DMS153 treated with DMSO at 0.1 percent for 48 hours (cell line): ENCODE results near the gene HDAC4.

Source experiments
- DNase-seq: peaks from one replicate; lab custom pipeline; 2025; ENCODE audit not compliant: unreplicated experiment; lab: John Stamatoyannopoulos, UW

HDAC4 gene

DNA sequence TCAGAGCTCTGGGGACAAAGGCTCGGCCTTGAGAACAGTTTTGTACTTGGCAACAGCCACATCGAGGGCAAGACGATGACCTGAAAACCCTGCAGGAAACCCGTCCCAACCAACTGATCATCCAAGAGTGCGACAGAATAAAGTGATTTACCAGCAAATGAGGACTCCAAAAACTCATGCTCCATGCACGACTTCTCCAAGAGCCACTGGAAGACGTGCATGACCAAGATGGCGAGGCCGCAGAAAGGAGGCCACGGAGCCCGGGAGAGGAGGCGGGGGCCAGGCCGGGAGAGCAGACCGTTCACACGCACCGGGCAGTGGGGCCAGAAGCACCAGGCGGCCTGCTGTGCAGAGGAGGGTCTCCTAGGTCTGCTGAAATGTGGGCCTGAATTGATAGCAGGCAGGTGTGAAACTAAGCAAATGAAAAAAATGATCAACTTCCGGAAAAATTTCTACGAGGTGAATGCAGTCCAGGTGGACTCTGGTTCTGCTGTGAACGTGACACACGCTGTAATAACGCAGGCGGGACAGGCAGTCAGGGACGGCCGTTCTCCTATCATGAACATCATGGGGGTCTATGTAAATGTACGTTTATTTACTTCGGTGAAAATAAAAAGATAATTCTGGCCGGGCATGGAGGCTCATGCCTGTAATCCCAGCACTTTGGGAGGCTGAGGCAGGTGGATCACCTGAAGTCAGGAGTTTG, 252.2 kb downstream of the HDAC4 start:
- DNase-seq, result no peak

DNA sequence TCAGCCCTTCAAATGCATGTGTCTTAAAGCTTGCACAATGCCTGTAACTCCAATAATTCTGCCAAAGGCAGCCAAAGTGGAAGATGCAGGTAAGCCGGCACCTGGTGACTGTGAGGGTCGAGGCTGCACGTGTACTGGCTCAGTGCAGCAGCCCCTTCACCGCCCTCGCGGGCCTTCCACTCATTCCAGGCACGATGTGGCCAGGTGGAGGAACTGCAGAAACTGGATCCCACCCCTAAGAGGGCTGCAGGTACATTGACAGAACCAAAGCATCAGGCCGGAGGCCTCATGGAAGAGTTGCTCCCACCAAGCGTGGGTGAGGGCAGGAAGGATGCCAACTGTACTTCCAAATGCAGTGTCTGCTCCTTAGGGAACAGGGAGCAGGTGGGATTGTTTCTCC, 253.4 kb downstream of the HDAC4 start:
- no peak for DNase-seq

DNA sequence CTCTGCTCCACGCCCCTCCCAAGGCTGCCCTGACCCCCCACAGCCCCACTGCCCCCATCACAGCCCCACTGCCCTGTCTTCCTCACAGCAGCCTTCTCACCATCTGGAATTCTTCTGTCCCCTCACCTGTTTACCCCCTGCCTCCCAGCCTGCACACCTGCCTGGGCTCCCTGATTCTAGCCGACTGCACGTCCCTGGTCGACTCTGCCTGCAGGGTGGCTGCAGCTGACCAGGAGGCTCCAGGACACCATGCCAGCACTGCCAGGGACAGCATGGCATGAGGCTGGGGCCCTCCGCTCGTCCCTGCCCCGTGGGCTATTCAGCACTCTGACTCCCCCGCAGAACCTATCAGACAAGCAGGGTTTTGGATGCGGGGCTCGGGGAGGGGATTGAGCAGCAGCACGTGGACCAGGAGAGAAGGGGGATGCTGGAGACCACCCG, 254.1 kb downstream of the HDAC4 start:
- no peak for DNase-seq

DNA sequence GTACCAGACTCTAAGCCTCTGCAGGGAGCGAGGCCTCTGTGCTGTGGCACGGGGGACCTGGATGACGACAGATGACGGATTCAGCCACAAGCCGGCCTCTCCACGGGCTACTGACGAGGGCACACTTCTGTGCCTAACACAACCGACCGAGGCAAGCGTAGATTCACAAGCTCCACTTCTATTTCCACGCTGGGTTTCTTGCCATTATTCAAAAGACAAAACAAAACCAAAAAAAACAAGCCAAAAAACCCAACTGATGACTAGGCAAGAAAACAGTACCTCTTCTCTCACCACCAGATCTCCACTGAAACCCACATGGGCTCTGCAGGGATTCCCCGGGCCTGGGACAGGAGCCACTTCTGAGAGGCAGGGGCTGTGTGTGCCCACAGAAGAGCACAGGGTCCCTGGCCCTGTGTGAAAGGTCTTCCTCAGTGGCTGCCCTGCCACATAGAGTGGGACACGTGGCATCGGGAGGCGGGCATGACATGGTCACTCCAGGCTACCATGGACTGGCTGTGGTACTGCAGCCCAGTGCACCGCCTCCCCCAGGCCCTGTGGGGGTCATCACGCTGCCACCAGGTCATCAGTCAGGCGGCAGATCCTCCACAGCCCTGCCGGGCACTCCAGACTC, 254.7 kb downstream of the HDAC4 start:
- no peak for DNase-seq

DNA sequence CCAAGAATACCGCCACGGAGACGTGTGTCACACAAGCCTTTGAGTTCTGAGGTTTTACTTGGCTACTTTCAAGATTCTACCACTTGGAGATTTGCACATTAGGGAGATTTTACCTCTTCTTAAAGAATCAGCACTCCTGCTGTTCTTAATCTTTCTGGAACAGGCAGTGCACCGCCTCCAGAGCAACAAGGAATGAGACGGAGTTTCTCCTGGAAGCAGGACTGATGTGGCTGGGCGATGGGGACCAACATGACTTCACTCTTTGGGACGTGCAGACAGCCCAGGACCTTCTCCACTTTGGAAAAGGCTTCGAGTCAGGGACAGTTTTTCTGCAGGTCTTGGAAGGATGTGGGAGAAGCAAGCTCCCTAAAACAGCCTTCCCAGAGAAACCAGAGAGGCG, 255.2 kb downstream of the HDAC4 start:
- no peak for DNase-seq

DNA sequence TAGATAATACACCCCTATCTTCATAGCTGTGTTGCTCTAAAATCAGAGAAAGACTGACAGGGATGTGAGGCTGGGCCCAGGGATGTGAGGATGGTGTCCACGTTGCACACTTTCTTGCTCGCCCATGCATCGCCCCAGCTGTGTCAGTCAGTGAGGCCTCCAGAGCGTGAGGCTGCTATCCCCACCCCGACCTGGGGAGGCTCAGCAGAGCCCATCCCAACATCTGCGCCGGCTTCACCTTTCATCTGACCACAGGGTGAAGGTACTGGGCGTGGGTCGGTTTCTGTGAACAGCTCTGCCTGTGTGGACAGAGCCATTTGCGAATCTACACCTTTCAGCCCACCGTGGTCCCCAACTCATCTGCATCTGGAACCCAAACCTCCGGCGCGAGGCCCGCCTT, 255.7 kb downstream of the HDAC4 start:
- DNase-seq, result no peak

DNA sequence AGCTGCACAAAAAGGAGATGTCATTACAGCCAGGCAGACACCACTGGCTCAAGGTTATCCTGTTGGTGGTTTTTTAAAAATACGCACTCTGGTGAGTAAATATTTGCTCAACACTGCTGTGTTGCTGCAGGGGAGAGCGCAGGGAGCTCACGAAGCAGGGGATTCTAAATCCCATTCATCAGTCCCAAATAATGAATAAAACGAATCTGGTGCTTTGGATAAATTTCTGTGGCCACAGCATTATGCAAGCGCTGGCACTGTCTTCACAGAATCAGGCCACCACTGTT, 256.2 kb downstream of the HDAC4 start:
- peak; percentile 62 for DNase-seq

DNA sequence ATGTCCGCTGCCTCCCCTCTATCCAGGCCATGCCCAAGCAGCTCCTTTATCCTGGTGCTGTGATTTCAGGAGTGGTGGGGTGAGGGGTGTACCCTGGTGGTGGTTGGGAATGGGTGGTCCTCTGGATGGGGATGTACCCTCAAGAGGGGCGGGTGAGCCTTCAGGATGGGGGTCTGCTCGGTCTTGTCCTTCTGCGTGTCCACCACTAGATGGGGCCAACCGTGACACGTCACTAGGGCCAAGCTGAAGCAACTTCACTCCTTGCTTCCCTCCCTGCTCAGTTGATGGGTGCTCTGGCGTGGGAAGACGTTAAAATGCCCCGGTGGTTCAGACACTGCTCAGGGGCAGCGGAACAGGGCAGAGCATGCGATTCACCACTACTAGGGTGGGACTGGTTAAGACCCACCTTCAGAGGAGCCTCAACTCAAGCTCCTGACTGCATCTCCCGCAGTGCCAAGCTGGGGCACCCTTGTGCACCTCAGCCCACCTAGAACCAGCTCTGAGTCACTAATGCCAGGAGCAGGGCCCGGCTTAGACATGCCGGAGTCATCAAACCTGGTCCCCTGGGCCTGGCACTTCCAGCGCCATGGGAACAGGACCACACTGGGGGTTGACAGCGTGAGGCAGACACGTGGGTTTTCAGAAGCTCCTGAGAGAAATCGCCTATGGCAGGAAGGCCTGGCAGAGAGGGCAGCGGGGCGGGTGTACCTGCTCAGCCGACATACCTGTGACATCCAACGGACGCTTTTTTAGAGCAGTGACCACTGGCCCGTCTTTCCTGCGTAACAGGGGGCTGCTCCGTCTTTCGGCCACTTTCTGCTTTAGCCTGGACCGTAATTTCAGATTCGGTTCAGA, 256.7 kb downstream of the HDAC4 start:
- DNase-seq, result no peak

DNA sequence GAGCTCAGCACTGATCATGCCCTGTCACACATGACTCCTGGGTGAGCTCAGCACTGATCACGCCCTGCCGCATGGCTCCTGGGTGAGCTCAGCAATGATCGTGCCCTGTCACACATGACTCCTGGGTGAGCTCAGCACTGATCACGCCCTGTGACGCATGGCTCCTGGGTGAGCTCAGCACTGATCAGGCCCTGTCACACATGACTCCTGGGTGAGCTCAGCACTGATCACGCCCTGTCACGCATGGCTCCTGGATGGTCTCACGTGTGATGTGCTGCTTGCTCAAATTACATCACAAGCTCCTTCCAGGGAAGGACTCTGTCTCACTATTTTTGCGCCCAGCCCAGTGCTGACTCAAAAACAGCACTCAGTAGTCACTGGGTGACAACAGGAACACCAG, 258.0 kb downstream of the HDAC4 start:
- no peak for DNase-seq

DNA sequence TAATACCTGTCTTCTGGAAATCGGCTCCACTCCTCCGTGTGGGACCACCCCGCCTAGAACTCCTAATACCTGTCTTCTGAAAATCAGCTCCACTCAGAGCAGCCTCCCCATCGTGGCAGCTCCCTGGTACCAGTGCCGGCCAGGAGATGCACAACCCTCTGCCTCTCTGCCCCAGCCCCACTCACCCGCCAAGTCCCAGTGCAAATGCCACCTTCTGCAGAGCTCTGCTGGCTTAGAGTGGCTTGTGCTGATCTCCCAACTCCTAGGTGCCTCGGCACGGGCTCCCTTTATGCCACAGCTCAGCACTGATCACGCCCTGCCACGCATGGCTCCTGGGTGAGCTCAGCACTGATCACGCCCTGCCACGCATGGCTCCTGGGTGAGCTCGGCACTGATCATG, 258.5 kb downstream of the HDAC4 start:
- DNase-seq, result no peak

DNA sequence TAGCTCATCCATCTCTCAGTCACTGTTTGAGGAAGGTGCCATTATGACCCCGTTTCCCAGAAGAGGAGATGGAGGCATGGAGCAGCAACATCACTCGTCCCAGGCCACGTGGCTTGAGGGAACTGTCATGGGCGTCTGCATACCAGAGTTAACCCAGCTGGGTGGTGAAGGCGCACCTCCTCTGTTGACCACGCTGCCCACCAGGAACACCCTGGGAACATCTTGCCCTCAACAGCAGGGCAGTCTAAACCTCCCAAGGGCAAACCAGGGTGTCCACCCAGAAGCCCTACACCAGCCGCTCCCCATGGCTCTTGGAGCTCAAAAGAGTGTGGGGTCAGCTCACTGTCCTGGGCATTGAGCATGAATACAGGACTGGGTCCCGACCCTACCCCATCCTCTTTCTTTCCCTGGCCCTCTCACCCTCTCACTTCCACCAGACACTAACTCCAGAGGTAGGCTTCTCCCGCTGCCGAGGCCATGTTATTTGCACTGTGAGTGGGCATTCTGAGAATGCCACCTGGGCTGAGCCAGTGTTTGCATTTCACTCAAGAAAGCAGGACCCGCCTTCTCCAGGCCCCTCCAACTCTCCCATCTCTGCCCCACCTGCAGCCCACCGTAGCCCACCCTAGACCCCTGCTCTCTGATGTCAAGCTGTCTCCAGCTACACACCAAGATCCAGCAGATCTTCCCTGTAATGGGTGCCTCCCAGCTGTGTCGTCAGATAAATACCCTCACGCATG, 259.6 kb downstream of the HDAC4 start:
- no peak for DNase-seq

DNA sequence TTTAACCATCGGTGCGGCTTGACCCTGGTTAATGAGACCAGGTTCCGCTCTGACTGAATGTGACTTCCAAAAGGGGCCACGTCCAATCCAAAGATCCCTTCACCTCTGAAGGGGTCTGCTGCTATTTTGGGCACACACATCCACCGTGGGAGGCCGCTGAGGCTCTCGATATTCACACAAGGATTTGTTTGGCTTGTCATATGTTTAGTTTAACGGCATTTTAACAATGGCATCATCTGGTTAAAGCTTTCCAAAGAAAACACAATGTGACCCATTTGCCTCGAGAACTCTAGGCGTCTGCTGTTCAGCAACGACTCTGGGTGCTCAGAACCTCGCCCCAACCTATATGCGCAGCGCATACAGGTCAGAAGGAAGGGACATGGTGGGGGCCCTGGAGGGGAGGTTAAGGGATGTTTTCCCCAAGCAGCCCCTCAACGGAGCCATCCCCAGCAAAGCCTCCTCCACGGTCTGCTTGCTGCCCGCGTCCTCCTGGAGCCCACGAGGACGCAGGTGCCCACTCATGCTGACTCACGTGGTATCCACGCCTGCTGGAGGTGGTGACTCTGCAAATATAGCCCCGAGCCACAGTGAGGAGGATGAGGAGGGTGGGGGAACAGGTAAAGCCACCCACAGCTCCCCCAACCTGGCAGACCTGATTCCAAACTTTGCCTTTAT, 260.3 kb downstream of the HDAC4 start:
- DNase-seq, result no peak

DNA sequence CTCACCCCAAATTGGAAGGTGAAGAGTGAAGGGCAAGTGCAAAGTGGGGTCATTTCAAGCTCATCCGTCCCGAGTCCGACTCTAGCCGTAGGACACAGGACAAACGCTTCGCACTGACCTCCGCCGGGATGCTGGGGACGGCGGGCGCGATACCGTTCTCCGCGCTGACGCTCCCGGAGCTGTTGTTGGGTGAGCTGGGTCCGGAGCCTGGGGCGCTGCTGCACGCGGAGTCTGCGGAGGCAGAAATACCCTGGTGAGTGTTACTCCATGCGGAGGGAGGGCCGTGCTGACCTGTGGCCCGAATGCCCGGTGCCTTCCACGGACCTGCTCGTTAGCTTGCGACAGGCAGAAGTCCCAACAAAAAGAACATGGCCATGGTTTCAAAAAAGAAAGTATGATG, 261.3 kb downstream of the HDAC4 start:
- no peak for DNase-seq

DNA sequence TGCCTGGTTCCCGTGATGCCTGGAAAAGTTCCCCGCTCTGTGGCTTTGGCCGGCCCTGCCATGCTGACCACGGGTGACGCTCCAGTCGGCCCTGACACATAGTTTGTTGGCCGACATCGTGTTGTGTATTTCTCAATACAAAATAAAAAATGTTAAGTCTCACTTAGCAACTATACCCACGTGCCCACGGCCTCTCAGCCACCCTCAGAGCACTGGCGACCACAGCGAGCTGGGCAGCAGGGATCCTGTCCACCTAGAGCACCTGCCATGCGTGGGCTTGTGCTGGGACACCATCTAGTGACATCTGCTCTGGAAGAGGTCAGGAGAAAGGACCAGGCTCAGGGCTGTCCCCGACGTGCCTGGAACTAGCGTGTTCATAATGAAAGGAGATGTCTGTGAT, 261.7 kb downstream of the HDAC4 start:
- no peak for DNase-seq

DNA sequence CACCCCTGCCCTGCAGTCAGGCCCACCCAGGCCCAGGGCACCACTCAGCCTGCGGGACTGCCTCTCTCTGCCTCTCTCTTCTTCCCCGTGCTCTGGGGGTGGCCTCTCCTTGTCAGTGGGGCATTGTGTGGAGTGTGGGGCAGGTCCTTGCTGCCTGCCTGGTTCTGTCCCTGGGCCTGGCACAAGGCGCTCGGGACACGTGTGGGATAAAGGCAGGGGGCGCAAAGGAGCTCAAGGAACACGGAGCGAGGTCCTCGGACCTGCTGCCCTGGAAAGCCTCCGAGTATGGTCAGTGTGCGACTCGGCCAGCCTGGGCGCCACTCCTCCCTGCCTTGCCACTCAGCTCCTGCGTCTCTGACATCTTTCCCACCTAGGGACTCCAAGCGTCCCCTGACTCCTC, 262.2 kb downstream of the HDAC4 start:
- DNase-seq, result no peak

DNA sequence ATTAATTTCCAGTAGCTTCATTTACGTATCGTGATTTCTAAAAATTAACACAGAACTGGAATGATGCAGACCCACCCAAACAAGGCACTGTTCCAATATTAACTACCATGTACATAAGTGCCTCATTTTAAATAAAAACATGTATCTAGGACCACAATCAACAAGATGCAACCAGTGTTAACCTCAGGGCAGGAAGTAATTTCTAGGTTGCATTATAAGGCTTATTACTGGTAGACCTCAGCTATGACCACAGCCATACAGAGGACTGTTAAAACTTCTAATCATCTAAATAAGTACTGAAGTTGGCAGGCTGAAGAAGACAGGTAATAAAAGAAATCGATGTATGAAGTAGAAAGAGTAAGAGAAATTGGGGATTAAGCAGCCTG, 262.9 kb downstream of the HDAC4 start:
- no peak for DNase-seq

DNA sequence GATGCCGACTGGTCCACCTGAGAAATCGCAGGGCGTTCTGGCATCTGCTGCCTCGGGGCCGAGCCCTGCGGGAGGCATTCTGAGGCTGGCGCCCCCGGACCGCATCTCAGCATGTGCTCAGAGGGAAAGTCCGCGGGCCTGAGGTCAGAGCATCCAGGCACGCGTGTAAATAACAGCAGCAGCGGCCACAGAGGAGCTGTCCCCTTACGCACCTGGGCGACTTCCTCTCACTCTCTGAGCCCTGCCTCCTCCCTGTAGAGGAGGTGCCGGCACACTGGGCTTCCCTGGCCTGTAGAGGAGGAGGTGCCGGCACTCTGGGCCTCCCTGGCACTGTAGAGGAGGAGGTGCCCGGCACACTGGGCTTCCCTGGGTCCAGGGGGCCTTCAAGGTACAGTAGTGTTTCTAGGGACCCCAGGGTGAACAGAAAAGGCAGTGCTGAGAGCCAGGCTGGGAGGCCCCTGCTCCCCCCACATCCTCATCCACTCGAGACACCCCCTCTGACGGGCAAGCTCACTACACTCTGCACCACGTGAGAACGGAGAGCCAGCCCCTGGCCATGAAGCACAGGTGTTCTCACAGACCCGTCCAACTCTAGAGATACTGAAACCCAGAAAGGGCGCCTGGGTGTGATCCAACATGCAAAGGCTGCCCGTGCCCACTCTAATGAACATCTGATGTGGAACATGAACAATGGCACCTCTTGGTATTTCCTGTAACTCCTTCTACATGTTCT, 263.5 kb downstream of the HDAC4 start:
- DNase-seq, result no peak

DNA sequence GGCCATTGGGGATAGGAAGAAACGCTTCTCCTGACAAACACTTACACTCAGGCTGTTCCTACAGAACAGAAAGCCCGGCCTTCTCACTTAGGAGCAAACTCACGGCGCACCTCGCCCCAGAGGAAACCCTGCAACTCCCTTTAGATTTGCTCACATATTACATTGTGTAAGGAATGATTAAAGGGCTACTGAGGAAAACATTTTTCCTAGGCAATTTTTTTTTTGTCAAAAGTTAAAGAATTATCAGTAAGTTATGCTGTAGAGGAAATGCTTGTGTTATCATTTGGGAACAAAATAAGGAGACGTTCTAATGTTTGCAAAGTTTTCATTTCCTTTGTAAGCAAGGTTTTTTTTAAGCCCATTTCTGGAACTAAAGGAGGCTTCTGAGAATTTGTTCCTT, 264.1 kb downstream of the HDAC4 start:
- no peak for DNase-seq

DNA sequence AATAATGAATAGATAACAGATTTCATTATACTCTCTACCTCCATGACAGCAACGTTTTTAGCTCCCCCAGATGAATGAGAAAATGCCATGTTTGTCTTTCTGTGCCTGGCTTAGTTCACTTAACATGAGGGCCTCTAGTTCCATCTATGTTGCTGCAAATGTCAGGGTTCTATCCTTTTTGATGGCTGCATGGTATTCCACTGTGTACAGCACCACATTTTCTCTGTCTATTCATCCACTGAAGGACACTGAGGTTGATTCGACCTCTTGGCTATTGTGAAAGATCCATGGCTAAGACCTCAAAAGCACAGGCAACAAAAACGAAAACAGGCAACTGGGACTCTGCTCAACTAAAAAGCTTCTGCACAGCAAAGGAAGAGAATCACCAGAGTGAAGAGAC, 264.6 kb downstream of the HDAC4 start:
- DNase-seq, result no peak

DNA sequence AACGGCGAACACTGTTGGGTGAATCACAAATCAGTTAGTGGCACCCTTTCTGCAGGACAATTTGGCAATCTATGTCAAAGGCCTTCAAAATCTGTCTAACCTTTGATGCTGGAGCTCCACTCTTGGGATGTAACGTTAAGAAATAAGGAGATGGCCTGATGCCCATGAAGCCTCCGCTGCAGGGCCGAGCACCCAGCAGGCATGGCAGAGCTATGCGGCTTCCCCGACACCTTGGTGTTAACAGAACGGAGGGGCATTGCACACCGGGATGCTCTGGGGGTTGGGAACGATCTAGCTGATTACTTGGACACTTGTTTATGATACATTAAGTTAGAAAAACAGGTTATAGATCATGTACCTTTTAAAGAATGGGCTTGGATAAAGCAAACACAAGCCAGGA, 265.3 kb downstream of the HDAC4 start:
- DNase-seq, result no peak
